HG03442 (cell line): ENCODE data around the gene CYTH1.

Source experiments
- ATAC-seq: cut with Tn5 transposase; IDR thresholded peaks from one replicate; pipeline ENCODE4 v1.9.1; 2021; ENCODE audit warnings: mild to moderate bottlenecking, moderate library complexity; ENCODE audit not compliant: unreplicated experiment

The CYTH1 gene

DNA sequence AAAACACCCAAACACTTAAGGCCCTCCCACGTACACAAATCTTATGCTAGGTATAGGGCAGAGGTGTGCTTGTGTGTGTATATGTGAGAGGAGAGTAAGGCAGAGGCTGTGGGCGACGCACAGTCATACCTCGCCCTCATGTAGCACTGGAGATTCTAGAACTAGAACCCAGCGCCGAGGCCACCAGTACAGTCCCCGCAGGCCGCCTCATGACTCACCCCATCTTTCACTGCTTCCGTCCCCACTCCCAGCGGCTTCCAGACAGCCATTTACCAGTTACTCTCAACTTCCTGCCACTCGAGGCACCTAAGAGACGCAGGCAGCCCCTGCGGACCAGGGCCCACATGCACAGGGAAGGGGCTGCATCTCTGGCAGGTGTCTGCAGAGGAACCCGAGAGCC lies 23.2 kb upstream of the CYTH1 start:
- ATAC-seq: no peak

DNA sequence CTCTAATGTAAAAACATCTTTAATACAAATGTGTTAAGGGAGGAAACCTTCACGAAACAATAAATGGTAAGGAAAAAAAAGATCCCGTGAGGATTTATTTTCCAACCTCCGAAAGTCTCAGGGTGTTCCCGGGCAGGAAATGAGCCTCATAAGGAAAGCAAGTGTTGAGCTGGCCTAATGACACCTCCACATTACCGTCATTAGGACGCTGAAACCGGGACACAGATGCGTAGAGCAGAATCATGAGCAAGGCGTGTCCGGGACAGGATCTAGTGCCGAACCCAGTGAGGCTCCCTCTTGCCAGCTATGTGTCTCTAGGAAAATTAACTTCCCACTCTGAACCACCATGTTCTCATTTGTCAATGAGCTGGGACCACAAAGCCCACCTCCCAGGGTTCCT lies 22.7 kb upstream of the CYTH1 start:
- no peak for ATAC-seq

DNA sequence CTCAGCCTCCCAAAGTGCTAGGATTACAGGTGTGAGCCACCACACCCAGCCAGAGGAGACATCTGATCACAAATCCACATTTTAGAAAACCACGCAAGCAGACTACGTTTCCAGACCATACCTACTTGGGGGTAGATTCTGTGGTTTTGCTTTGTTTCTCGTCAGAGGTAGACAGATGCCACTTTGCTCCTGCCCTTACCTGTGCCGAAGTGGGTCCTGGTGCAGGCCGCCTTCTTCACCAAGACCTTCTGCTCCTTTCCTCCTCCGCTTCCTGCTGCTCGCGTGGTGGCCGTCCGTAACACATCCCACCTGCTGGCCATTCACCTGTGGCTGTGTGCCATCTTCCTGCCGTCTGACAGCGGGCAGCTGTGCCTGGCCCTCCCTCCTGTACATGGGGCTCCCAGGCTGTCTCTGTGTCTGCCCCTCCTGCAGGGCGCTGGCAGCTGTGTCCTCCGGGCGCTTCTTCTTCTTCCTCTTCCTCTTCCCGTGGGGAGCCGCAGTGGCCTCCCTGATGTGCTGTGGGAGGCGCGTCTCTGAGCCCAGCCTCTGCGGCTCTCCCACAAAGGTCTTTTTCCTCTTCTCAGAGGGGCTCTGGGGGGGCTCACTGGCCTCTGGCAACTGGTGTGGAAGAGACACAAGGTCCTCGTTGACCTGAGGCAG lies 21.2 kb upstream of the CYTH1 start:
- ATAC-seq: no peak

DNA sequence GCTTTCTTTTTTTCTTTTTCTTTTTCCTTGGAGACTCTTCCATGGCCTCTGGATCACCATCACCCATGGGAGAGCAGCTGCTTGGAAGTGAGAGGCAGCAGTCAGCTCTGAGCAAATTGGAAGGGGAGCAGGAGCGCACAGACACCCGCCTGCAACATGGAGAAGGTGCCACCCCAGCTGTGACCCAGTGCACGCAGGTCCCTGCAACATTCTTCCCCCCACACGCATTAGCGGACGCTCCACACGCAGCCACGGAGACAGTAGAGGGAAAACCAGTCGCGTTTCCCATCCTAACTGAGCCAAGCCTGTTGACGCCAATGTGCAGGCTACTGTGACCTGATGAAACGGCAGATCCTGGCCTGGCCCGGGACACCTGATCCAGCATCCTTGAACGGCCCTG lies 20.4 kb upstream of the CYTH1 start:
- no peak for ATAC-seq

DNA sequence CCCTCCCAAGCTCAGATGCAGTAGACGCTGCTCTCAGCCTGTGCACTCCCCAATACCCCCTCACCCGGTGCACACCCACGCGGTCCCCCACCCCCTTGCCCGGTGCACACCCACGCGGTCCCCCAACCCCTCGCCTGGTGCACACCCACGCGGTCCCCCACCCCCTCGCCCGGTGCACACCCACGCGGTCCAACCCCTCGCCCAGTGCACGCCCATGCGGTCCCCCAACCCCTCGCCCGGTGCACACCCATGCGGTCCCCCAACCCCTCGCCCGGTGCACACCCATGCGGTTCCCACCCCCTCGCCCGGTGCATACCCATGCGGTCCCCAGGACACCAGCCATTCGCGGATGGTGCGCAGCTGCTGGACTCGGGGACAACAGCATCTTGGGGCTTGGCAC lies 19.9 kb upstream of the CYTH1 start:
- ATAC-seq: no peak

DNA sequence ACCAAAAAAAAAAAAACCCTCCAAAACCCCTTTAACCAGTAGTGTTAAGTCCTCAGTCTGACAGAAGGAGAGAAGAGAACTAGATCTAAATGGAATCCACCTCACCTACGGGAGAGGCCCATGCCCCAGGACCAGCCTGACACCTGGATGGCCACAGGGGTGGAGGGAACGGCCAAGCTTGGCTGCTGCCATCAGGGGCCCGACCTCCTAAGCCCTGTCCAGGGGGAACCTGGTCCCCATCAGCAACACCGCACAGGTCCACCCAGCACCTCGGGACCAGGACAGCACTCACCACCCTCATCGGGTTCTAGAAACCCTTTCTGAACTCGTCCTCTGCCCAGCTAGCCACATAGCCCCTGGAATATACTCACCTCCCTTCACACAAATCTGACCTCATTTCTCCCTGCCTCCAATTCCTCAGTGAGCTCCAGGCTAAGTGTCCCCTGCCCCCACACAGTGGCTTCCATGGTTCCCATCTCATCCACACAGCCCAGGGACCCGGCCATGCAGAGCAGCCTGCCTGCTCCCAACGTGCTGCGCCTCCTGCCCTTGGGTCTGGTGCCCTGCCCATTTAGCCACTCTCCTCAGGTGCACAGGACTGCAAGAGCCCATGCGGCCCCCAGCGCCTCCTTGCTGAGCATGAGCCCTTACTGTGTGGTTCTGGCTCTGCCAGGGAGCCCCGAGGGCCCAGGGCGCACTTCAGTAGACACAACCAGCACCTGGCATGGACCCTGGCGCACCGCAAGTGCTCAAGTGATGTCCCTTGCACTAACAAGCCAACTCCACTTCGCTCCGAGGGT lies 18.3 kb upstream of the CYTH1 start:
- ATAC-seq: no peak

DNA sequence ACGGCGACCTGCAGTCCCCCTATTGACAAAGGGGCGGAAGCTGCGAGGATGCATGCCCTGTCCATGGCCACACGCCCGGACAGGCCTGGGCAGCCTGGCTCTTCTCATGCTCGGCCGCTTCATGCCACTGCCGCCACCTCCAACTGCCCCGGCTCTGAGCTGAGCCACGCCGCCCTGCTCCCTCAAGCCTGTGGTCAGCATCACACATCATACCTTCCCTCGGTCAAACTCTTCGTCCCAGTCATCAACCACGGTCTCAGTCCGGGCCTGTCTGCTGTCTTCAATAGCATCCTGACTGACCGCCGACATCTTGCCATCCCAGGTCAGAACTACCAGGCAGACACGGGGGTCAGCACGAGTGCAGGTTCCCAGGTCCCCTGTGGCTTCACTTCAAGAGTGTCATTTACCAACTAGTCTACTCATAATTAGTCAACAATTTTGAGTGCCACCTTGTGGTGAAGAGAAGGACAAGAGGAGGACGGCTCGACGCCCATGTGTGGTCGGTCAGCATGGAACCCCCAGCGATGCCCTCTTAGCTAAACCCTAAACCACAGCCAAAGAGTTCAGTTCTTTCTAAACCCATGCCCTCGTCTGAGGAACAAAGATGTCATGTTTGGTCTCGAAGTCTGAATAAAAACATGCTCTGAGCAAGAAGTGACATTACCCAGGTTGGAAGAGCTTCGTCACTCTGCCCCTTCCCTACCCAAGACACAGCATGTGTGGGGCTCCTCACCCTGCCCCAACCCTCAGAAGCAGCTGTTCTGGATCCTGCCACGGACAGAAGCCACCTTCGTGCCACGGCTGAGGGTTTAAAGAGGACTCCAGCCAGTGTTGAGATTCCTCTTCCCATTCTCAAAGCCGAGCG lies 16.9 kb upstream of the CYTH1 start:
- ATAC-seq: no peak

DNA sequence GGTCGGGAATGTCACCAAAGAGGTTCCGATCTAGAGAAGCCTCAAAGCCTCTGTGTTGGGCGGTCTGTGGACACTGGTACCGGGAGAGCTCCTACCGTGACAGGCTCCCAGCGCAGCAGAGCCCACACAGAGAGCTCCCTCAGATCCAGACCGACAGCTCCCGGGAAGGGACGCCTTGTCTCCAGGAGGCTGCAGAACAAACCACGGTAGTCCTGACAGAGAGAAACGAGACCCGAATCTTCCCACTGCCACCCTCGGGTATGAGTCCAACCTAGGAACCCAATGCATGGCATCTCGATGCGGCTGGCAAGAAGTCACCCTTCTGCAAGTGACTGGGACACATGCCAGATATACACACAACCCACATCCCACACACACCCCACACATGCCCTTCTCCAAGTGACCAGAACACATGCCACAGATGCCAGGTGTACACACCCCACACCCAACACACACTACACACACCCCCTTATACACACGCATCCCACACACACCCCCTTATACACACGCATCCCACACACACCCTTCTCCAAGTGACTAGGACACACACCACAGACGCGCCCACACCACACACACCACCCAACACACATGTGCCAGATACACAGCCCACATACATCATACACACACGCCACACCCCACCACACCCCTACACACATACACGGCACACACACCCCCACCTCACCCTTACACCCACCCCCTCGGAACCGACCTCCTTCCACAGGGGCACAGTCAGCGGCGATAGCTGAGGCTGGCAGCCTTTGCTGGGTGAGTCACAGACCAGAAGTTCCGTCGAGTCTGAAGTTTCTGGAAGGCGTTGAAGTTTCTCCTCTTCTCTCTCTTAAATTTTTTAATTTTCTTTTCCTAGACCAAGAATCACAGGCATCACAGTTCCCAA lies 15.9 kb upstream of the CYTH1 start:
- no peak for ATAC-seq

DNA sequence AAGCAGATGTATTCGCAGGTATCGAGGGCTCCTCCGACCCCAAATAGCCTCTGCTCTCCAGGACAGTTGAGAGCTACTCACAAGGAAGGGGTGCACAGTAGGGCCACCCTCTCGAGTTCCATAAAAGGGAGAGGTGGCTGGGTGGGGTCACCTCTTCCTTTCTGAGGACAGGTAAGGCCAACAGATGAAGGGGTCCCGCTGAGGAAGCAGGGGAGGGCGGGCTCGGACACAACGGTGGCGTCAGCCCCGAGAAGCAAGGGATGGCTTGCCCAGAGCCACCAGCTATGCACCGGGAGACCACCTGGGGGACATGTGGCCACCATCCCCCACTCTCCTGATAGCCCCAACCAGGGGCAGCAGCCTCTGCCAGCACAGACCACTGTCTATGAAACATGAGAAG lies 15.1 kb upstream of the CYTH1 start:
- no peak for ATAC-seq

DNA sequence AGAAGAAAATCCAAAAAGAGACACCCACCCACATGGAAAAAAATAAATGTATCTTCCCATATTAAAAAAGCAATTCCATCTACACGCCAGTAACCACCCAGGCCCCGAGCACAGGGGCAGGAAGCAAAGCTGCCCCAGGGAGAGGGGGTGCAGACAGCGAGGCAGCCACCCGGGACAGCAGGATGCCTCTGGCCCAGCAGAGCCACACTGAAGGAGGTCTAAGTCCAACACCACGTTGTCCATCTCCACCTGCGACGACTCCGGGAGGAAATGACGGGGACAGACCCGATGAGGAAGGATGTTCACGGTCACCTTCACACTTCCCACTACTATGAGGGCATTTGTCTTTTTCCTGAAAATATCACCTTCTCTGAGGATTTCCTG lies 14.4 kb upstream of the CYTH1 start:
- ATAC-seq: no peak

DNA sequence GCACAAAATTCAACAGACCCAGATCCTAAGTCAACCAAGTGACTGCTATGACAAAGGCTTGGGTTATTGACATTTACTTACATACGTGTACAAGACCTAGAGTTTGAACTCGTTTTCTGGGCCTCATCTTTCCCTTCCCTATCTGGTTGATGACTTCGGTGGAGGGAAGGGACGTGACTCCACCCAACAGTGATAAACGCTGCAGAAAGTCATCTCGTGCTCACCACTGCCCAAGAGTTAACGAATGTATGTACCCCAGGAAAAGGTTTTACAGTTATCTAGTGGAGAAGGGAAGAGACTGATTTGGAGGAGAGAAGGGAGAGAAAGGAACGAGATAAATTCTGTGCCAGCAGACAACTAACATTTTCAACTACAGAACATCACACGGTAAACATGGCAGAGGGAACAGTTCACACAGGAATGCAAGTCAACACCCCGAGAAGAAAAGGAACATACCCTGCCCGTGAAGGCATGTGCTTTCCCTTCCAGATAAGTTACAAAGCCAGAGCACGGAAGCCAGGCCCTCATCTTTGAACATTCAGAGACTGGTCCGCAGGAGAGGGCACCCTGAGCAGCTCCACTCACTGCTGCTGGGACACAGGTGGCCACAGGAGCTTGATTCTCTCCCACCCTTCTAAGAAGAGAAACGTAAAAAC lies 13.9 kb upstream of the CYTH1 start:
- ATAC-seq: no peak

DNA sequence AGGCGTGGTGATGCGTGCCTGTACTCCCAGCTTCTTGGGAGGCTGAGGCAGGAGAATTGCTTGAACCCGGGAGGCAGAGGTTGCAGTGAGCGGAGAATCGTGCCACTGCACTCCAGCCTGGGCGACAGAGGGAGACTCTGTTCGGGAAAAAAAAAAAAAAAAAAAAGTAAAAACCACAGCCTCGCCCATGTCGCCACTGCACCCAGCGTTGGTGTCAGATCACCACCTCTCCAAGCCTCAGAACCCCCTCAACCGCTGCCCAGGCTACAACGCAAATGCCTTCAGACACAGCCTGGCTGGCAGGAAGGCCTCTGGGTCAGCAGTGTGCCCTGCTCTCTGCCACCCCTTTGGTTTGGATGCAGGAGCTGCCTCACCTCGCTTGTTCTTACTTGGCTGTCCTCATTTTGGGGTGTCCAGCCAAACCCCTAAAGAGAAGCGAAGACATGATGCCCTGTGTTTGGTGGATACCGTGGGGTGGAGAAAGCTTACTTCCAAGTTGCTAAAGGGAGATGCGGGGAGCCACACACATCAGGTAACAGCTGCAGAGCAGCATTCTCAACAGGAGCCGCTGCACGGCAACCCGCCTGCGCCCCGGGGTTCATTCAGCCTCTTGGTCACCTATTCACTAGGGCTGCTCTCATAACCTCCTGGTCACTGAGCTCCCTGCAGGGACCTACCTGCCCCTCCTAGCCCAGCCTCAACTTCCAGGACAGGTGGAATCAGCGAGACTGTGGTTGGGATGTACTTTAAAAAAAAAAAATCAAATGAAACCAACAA lies 13.0 kb upstream of the CYTH1 start:
- no peak for ATAC-seq

DNA sequence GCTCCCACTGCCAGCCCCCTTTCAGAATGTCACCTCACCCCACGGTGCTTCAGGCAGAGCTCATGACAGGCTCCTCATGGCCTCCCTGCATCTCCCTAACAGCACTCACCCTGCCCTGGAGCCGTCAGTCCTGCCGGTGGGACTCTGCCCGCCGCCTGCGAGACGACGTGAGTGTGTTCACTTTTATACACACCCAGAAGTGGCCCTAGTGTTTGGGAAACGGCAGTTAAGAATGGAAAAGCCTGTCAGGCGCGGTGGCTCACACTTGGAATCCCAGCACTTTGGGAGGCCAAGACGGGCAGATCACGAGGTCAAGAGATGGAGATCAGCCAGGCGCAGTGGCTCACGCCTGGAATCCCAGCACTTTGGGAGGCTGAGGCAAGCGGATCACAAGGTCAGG lies 12.3 kb upstream of the CYTH1 start:
- ATAC-seq: no peak

DNA sequence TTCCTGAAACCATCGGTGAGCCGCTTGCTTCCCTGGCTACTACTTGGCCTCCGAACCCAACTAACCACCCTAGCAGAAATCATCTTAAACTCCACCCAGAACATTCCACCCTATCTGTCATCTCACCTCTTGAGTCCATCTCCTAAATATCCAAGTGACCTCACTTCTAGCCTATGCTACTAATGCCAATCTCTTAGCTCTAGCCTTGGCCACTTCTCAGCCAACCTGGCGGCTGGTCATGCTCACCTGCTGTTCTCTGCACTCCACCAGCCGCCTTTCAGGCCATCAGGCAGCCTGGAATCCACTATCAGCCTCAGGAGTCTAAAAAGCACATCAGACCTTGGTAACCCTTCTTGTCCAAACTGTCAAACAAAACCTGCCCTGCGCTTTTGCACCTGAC lies 11.9 kb upstream of the CYTH1 start:
- ATAC-seq: no peak

DNA sequence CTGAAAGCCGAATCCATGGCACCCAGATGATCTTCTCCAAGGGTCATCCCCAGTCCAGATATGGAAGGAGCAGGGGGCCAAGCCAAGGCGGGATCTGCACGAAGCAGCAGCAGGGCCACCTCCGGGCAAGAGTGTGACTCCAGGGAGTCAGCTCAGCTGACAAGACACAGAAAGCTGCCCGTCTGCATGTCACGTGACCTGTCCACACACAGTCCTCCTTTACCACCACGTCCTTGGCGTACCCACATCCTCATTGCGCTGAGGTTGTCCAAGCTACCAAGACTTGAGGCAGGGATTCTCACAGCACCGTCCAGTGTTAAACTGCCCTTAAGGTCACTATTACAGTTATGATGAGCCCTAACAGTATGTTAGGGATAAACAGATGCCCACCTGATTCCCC lies 11.3 kb upstream of the CYTH1 start:
- ATAC-seq: no peak

DNA sequence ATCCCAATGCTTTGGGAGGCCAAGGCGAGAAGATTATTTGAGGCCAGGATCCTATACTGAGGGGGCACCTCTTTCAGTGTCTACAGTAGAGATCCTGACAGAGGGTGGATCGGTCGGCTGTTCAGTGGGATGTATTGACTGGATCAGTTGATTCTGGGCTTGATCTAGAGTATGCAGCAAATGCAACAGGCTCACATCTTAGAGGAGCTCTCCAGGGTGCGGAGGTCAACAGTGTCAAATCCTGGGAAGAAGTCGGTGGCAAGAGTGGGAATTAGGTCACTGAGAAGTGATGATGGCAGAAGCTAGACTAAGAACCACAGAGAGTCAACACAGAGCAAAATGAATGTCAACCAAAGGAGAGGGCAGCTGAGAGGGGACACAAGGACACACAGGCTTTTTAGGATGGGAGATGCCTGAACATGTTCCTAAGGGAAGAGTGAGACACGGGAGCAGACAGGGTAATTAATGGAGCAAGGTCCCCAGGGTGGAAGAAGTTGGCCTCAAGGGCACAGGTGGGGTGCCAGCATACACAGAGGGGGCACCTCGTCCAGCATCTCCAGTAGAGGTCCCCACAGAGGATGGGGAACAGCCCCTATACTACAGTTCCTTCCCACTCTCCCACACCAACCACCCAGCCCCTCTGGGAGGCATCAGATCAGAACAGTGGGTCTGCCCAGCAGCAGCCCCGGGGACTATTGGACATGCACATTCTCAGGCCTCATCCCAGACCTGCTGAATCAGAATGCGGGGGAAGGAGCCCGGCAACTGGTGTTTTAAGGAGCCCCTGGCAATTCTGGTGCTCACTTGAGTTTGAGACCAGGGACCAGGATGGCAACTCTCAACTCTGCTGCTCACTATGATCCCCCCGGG lies 10.0 kb upstream of the CYTH1 start:
- no peak for ATAC-seq

DNA sequence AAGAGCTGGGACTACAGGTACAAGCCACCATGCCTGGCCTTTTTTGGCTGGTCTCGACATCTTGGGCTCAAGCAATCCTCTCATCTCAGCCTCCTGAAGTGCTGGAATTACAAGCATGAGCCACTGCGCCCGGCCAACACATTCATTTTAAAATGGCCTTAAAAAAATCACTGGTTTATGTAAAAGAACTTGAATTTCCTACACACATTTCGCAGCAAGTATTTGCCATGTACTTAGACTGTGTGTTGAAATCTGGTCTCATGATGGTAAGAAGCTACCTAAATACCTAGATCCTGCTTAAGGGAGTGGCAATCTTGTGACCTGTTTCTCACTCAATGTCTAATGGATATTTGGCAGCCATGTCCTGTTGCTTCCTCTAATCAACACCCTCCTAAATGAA lies 8.5 kb upstream of the CYTH1 start:
- ATAC-seq: no peak

DNA sequence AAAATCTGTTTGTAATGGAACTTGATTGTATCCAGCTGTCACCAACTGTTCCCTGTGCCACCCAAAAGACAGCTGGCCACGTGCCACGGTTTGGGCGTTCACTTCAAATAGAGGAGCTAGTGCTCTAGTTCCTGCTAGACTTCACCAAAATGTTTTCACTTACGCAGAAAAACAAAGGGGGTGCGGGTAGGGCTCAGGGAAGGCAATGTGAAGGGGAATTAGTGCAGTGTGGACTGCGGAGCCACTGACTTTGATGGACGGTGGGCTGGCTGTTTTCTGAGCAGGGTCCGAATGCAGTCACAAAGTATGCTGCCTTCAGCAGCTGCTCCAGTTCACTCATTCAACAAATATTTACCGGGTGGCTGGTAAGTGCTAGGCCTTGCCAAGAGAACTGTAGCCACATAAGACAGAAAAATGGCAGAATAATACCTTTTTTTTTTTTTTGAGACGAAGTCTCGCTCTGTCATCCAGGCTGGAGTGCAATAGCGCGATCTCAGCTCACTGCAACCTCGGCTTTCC lies 7.6 kb upstream of the CYTH1 start:
- ATAC-seq: no peak
